Stimulated activated CD8-positive, alpha-beta memory T cell treated with anti-CD3 and anti-CD28 coated beads, Interleukin-12 subunit alpha, Interleukin-12 subunit beta, amount 100 ng/mL, for 1 hour (primary cell): ENCODE results near the gene CAV1.

ENCODE experiments used
- DNase-seq: peaks from one replicate; pipeline ENCODE4 v3.0.0-alpha.2; 2020; ENCODE audit warnings: low read depth

CAV1 gene

DNA sequence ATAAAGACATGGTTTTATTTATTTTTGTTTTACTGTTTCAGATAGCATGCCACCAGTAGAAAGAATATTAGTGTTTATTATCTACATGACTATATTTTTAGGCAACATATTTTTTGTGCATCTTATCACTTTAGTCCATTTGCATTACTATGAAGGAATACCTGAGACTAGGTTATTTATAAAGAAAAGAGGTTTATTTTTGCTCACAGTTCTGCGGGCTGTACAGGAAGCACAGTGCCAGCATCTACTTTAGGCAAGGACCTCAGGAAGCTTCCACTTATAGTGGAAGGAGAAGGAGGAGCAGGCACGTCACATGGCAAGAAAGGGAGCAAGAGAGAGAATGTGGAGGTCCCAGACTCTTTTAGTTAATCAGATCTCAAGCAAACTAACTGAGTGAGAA is 19.6 kb upstream of the CAV1 start:
- DNase-seq, result no peak

DNA sequence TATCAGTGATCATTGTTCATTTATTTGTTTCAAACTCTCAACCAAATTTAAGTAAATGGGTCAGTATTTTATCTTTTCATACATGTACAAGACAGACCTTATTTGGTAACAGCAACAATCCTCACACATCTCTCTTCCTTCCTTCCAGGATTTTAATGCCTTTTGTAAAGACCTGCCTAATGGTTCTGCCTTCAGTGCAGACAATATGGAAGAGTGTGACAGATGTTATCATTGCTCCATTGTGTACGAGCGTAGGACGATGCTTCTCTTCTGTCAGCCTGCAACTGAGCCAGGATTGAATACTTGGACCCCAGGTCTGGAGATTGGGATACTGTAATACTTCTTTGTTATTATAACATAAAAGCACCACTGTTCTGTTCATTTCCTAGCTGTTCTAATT is 19.0 kb upstream of the CAV1 start:
- DNase-seq, result no peak

DNA sequence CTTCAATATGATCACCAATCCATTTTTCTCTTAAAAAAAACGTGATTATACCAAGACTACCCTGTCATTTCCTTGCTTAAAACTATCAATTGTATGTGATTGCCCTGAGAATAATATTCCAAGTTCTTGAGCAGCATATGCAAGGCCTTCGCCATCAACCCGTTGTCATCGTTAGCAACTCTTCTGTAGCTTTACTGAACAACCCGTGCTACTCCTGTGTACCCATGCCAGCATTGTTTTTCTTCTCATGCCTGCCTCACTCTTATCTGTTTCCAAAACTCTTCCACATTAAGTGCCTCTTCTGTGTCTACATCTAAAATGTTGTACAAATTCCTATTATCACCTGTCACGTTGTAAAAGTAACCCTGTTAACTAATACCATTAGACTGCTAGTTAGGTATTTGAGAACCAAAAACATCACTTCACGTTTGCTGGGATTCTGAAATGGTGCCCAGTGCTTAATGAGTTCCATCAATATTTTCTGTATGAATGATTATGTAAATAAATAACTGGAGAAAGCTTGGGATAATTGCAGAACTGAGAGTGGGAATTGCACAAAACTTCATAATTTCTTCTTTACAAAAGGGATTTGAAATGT is 14.8 kb upstream of the CAV1 start:
- no peak for DNase-seq

DNA sequence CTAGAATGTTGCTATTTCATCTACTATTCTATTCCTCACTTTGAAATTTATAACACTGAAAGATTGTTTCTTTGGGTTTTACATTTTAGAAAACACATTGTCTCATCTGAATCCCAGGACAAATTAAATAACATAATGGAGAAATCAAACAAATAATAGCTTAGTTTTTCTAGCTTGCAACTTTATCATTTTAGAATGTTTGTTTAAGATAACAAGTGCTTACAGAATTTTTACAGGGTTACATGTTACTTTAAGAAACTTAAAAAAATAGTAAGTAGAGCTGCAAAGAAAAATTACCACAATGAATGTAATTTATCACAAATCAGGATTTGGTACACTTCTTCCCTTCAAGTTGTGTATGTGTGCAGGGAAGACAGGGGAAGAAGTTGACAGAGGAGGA is 14.0 kb upstream of the CAV1 start:
- DNase-seq, result no peak

DNA sequence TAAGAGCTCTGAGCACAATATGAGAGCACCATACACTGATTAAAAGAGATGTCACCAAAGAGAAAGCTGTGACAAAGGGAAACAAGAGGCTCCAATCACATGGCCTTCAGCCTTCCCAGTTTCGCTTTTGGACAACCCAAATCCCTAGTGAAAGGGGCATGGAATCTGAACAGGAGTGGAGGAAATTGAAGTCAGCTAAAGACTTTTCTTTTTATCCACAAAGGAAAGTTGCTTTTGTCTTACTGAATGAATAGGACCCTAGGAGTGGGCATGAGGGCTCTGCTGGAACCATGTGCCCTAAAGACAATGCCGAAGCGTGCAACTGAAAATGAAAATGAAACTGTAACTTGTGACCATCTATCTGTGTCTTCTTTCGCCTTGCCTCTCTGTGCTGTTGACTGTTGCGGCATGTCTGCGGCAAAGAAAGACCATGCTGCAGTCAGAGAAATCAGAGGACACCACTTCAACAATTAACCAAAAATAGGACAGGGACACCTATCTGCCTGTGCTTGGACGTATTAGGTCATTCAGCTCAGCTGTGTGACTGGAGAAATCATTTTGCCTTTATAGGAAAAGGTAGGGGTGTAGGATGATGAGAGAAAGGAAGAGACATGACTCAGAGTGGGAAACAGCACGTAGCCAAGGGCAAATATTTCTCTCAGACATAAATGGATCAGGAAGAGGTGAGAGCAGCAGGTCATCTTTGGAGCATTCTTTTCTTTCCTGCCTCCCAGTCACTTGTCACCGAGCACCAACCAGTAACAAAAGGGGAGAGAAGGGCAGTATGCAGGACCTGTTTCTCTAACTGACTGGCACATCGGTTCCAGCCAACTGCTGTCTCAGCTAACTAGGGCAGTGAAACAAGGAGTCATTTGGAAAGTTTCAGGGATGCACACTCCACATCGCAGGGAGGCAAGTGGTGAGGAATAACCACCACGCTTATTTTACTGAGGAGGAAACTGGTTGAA is 13.0 kb upstream of the CAV1 start:
- no peak for DNase-seq

DNA sequence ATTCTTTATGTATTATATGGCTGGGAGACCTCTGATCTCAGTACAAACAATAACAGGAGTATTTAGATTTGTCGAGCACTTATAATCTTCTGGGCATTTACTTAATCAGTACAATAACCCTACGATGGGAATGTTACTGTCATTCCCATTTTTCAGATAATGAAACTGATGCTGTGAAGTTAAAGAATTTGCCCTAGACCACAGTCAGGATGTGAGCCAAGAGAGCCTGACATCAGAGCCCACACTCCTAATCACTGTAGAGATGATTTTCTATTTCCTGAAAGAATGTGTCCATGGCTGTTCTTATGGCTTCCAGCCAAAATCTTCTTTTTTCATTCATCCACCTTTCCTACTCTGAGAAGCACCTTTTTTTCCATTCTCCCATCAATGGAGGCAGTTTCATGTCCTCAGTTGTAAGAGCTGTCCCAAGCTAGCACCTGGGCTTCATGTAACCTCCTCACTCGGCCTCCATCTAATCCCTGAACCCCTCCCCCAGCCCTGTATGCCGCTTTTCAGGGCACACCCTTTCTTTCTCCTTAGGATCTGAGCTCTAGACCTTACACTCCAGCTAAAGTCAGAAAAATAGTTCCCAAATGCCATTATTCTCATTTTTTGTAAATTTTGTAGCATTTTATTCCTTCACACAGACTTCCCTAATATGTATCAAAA is 12.2 kb upstream of the CAV1 start:
- DNase-seq, result no peak

DNA sequence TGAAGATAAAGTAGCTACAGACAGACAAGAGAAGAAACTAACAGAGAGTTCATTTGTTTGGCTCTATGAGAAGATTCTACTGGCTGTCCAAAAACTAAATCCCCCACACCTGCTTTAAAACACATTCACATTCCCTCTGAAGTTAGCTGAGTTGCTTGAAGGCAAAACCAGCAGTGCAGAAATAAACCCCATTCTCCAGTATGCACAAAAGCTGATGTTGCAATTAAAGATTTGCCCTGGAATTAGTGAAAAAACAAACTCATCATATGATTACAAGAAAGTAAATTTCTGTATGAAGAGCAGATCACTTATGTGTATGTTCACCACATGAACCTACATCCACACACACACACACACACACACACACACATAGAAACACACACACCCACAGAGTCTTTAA is 9.3 kb upstream of the CAV1 start:
- DNase-seq, result no peak

DNA sequence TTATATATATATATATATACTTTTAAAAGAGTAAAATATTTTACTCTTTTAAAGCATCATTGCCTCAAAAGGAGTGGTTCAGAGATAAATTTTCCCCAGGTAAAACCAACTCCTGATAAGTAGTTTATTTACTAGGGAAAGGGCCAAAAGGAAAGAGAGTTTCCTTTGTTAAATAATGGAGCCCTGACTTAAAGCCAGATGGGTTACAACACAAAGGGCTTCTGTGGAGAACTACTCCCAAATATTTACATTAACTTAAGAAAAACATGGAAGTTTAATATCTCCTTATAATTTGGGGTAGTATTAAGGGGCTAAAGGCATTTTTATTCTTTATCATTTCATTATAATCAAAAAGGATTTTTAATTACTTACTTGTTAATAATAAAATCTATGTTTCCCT is 8.5 kb upstream of the CAV1 start:
- no peak for DNase-seq

DNA sequence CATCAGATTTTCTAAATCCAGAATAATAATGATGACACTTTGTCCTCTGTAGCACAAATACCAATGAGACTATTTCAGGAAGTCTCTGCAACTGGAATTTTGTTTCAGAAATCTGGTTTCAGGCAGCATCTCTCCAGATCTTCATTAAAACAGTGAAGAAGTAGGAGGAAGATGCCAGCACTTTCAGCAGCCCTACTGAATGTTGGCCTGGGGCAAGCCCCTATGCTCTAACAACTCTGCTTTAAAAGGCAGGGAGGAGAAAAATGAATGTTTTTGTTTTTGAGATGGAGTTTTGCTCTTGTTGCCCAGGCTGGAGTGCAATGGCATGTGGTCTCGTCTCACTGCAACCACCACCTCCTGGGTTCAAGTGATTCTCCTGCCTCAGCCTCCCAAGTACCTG is 7.2 kb upstream of the CAV1 start:
- DNase-seq, result no peak

DNA sequence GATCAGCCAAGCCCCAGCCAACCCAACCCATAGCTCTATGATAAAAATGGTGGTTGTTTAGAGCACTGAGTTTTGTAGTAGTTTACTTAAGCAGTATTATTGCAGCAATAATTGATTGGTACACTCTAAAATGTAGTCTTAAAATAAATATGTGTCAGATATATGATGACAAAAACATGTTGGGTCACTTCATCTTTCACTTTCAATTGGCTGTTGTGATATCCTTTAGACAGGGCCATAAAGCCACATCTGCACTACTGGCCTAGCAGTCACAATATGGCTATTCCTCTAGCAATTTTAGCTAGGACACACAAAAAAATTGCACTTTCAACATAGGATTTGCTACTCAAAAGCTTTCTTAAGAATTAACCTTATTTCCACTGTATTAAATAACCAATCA is 5.9 kb upstream of the CAV1 start:
- no peak for DNase-seq

DNA sequence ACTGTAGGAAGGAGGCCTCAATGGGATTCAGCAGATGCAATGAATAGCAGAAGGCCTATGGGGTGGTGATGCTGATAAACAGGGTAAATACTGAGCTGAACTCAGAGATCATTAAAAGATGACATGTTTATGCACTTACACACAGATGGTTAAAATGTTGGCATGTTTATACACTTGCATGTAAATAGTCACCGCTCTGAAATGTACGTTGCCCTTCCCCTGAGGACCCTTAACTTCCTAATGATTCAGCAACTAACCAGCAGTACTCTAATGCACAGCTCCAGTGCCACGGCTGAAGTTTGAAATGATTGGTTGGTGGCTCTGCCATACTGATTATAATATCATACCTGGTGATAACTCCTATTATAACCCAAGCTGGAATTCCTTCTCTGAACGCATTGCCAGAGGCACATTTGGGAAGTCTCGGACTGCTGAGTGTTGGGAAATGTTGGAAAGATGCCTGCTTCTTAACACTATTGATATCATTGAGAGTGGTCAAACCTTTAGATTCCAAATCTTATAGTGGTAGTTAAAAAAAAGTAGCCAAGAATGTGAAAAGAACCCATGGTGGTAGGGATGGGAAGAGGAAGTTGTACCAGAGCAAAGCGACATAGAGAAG is 3.7 kb upstream of the CAV1 start:
- no peak for DNase-seq

DNA sequence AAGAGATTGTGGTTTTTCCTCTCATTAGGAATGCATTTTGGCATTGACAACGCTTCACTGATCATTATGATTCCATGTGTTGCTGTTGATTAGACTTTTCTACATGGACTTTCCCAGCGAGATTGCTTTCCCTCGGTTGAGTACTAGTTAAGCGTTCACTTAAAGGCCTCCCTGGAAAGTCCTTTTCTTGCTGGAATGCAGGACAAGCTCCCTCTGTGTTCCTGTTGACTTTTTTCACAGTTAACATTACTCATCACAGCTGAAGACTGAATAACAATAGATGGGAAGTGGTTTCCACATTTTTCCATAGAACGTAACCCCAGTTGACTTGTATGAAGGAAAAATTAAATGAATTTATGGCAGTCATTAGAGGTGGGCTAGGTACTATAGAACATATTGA is 2.6 kb upstream of the CAV1 start:
- no peak for DNase-seq

DNA sequence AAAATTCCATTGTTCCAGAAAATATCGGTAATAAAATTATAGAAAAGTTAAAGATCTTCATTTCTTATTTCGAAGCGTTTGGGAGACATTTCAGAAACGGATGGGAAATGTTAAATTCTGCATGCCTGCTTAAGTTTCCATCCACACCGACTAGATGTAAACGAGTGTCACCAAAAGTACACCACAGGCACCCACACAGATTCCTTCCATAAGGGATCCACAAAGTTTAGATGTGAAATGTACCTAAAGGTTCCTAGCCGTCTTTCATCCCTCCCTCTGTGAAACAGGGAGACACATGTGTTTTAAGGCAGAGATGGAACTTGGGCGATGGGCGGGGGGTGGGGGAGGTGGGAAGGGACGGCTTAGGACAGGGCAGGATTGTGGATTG is 621 bp upstream of the CAV1 start:
- DNase-seq, result no peak

DNA sequence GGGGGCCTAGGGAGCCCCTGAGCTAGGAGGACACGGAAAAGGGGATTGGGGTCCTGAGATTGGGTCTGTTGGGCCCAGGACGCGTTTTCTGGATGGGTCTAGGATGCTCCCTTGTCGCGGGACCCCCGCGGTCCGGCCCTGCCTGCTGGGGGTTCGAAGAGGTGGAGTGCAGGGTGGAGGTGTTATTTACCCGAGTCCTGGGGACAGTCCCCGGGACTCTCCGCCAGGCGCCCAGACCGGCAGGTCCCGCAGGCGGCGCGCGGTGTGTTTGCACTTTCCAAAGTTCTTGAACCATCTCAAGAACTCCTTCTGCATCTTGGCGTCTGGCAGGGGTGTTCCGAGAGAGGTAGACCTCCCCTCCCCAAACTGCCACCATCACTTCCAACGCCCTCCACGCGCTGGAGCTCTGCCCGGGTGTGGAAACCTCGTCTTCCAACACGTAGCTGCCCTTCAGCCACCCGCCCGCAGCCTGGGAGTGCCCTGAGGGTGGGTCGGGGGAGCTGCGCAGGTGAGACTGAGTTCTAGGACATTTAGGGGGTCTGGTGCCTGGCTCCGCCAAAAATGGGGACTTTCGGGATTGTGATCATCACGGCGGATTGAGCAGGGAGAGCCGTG is 569 bp downstream of the CAV1 start:
- no peak for DNase-seq

DNA sequence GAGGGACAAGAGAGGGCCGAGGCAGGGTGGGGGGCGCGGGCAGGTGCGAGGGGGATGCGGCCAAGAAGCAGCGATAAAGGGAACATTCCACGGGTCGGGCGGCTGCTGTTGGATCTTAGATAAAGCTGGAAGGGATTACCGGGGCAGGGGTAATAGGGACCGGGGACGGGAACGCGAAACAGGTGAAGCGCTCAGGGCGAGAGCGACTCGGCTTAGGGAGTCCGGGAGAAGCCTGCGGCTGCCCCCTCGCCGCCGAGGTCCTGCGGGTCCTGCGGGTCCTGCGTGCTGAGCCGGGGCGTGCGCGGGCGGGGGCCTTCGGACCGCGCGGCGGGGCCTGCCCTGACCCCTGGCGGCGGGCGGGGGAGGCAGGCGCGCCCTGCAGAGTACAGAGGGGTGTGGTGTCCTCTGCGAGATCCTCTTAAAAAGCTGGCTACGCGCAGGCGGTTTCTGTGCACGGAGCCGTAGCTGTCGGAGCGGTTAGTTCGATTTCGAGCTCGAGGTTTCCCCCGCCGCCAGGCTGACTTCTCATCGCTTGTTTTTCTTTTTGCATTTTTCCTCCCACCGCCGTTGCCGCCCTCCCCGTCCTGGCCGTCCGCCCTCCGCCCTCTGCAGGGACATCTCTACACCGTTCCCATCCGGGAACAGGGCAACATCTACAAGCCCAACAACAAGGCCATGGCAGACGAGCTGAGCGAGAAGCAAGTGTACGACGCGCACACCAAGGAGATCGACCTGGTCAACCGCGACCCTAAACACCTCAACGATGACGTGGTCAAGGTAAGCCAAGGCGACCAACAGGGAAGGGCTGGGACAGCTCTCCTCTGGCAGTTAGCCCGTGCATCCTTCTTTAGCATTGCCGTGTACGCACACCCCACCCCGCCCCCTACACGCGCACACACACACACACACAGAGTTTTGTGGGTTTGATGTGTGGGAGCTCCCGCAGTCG is 1.4 kb downstream of the CAV1 start:
- no peak for DNase-seq

DNA sequence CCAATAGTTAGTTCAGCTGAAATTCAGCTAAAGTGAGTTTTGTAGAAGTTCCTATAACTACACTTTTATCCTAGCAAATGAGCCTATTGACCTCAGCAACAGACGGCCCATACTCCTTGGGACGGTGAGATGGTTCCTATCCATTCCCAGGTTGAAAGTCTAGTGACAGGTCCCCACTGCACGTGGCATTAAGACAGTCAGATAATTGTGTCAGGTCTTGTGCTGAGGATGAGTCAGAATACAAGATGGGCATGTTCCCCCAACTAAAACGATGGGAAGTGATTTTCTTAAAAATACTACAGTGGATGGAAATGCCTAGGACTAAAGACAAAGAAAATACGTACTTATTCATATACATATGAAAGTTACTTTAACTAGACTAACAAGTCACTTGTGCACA is 2.1 kb downstream of the CAV1 start:
- no peak for DNase-seq

DNA sequence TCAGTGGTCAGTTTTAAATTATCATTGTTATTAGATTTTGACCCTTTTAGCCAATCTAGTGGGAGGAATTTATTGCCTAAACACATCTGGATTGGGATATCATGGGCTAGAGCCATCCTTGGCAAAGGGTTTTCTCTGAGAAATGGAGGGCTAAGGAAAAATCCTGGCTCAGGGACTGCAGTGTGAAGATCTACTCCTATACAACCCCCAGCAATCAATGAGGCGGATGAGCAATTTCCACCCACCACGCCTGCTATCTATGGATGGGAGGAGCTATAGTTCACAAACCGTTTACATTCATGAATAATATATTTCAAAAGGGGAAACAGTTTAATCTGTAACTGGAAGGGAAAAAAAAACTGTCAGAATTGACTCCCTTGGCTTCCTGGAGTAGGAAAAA is 2.7 kb downstream of the CAV1 start:
- DNase-seq, result no peak

DNA sequence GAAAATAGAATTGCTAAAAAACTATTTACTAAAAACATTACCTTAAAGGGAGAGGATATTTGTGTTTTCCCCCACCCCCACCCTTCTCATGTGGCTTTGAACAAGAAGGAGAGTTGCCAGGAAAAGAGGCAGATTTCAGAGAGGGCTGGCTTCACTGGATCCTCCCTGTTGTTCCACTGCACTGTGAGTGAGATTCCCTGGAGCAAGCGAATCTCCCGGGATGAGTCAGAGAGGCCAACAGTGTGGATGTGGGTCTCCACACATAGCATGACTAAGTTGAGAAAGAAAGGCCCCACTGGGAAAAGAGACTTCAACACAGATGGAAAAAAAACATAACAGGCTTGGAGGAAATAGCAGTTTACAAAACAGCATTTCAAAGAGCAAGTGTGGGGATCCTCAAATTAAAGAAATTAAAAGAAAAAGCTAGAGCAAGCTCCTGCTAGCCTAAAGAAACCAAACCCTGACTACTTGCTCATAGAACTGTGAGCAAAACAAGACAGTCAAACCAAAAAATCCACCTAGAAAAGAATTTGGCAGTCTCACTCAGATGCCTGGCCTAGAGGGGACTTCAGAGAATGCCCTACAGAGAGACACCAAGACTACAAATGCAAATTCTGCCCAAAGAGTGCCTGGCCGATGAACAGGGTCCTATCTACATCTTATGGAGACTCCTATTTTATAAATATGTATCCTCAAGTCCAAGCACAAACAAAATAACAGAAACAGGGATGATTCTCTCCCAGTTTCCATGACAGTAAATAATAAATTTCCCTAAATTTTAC is 3.4 kb downstream of the CAV1 start:
- no peak for DNase-seq

DNA sequence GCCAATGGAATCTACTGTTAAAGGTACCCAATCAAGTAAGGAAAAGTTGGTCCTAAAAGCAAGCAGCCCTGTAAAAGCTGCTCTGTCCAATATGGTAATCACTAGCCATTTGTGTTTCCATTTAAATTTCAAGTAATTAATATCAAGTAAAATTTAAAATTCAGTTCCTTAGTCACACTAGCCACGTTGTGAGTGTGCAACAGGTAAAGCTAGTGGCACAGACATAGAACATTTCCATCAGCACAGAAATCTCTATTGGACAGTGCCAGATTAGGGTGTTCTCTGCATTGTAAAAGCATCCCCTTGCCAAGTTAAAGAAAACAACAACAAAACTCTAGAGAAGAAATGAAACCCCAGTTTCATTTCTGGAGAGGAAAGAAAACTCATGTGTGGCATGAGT is 4.4 kb downstream of the CAV1 start:
- no peak for DNase-seq

DNA sequence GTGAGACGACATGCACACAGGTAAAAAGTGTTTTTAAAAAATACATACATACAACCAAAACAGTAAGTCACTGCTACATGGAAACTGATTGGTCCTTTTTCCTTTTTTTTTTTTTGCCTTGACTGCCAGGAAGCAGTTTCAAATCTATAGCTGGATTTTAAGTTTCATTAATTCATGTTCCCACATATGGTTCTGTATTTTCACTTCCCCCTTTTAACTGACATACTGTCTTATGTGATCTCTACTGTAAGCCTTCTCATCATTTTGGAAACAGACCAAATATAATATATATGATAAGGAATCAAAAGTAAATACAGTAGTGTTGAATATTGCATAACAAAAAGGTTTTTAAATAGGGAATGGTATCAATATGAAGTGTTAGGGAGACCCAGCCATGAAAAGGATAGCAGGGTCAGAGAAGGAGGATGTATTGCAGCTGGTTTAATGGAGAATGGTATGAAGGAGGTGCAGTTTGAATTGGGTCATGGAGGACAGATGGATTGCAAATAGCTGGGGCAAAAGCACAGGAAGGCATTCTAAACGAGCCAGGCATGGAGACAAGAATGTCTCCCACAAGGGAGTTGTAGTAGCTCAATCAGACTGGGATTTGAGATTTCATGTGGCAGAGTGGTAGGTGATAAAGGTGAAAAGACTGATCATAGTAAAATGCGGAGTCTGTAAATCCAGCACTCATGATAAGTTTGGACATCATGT is 5.4 kb downstream of the CAV1 start:
- no peak for DNase-seq
